Measurements from ENCODE around the gene SMAP2.

SMAP2 gene

GRCh38 chr1:40377512-40377911 is 4.0 kb downstream of the SMAP2 start:
- Histone ChIP-seq H3K4me3 (ENCODE audit: low read length) (no peak overlapping the region), H3K4me1 (ENCODE audit: control insufficient read depth, insufficient read depth, low read length) (peaks cover 58% of the 10 kb centered on the region), H3K27me3 (replicated peaks; ENCODE audit: control insufficient read depth, insufficient read depth, low read length) (no peaks in the 10 kb centered on the region), H3K9me3 (ENCODE audit: control insufficient read depth, low read length) (no peaks in the 10 kb centered on the region), H3K9ac (ENCODE audit: low read length) (no peak overlapping the region), H3K36me3 (ENCODE audit: control insufficient read depth, insufficient read depth, low read length, severe bottlenecking) (no peaks in the 10 kb centered on the region)
- DNase-seq (ENCODE audit: low read depth): no peak

GRCh38 chr1:40379785-40380452 is 6.4 kb downstream of the SMAP2 start:
- Histone ChIP-seq H3K9me3 (ENCODE audit: control insufficient read depth, low read length) (no peaks in the 10 kb centered on the region), H3K9ac (ENCODE audit: low read length) (no peak overlapping the region), H3K36me3 (ENCODE audit: control insufficient read depth, insufficient read depth, low read length, severe bottlenecking) (no peaks in the 10 kb centered on the region), H3K27me3 (replicated peaks; ENCODE audit: control insufficient read depth, insufficient read depth, low read length) (no peaks in the 10 kb centered on the region), H3K4me1 (ENCODE audit: control insufficient read depth, insufficient read depth, low read length) (peaks cover 72% of the 10 kb centered on the region), H3K4me3 (ENCODE audit: low read length) (peak overlapping the region; percentile 55)
- peak; percentile 52 for DNase-seq (ENCODE audit: low read depth)

- no peak for DNase-seq (ENCODE audit: low read depth)
- H3K4me3 ChIP-seq (ENCODE audit: low read length): no peak overlapping the region
- H3K4me1 ChIP-seq (ENCODE audit: control insufficient read depth, insufficient read depth, low read length): peaks cover 73% of the 10 kb centered on the region
Measured at GRCh38 chr1:40380817-40381216, 7.3 kb downstream of the SMAP2 start.

GRCh38 chr1:40381268-40382107 is 8.0 kb downstream of the SMAP2 start:
- H3K9me3 ChIP-seq (ENCODE audit: control insufficient read depth, low read length): no peaks in the 10 kb centered on the region
- DNase-seq (ENCODE audit: low read depth): no peak
- no peak overlapping the region for H3K4me3 ChIP-seq (ENCODE audit: low read length)
- H3K4me1 ChIP-seq (ENCODE audit: control insufficient read depth, insufficient read depth, low read length): peaks cover 74% of the 10 kb centered on the region
- H3K36me3 ChIP-seq (ENCODE audit: control insufficient read depth, insufficient read depth, low read length, severe bottlenecking): no peaks in the 10 kb centered on the region
- H3K9ac ChIP-seq (ENCODE audit: low read length): no peak overlapping the region
- H3K27me3 ChIP-seq (replicated peaks; ENCODE audit: control insufficient read depth, insufficient read depth, low read length): no peaks in the 10 kb centered on the region

More at GRCh38 chr1:40380817-40381216, 7.3 kb downstream of the SMAP2 start:
- H3K9me3 ChIP-seq (ENCODE audit: control insufficient read depth, low read length): no peaks in the 10 kb centered on the region
- no peak overlapping the region for H3K9ac ChIP-seq (ENCODE audit: low read length)
- H3K27me3 ChIP-seq (replicated peaks; ENCODE audit: control insufficient read depth, insufficient read depth, low read length): no peaks in the 10 kb centered on the region
- H3K36me3 ChIP-seq (ENCODE audit: control insufficient read depth, insufficient read depth, low read length, severe bottlenecking): no peaks in the 10 kb centered on the region

GRCh38 chr1:40382108-40382460 is 8.6 kb downstream of the SMAP2 start:
- Histone ChIP-seq H3K4me1 (ENCODE audit: control insufficient read depth, insufficient read depth, low read length) (peaks cover 71% of the 10 kb centered on the region), H3K27me3 (replicated peaks; ENCODE audit: control insufficient read depth, insufficient read depth, low read length) (no peaks in the 10 kb centered on the region), H3K9ac (ENCODE audit: low read length) (no peak overlapping the region), H3K4me3 (ENCODE audit: low read length) (no peak overlapping the region), H3K9me3 (ENCODE audit: control insufficient read depth, low read length) (no peaks in the 10 kb centered on the region), H3K36me3 (ENCODE audit: control insufficient read depth, insufficient read depth, low read length, severe bottlenecking) (no peaks in the 10 kb centered on the region)
- no peak for DNase-seq (ENCODE audit: low read depth)

GRCh38 chr1:40382601-40383000 is 9.1 kb downstream of the SMAP2 start:
- Histone ChIP-seq H3K4me1 (ENCODE audit: control insufficient read depth, insufficient read depth, low read length) (peaks cover 71% of the 10 kb centered on the region), H3K36me3 (ENCODE audit: control insufficient read depth, insufficient read depth, low read length, severe bottlenecking) (no peaks in the 10 kb centered on the region), H3K4me3 (ENCODE audit: low read length) (no peak overlapping the region), H3K9ac (ENCODE audit: low read length) (no peak overlapping the region), H3K27me3 (replicated peaks; ENCODE audit: control insufficient read depth, insufficient read depth, low read length) (no peaks in the 10 kb centered on the region), H3K9me3 (ENCODE audit: control insufficient read depth, low read length) (no peaks in the 10 kb centered on the region)
- DNase-seq (ENCODE audit: low read depth): no peak

GRCh38 chr1:40383095-40383487 is 9.6 kb downstream of the SMAP2 start:
- H3K4me1 ChIP-seq (ENCODE audit: control insufficient read depth, insufficient read depth, low read length): peaks cover 71% of the 10 kb centered on the region

GRCh38 chr1:40383488-40384412 is 10.2 kb downstream of the SMAP2 start:
- Histone ChIP-seq H3K4me1 (ENCODE audit: control insufficient read depth, insufficient read depth, low read length) (peaks cover 71% of the 10 kb centered on the region), H3K4me3 (ENCODE audit: low read length) (no peak overlapping the region), H3K9me3 (ENCODE audit: control insufficient read depth, low read length) (no peaks in the 10 kb centered on the region), H3K9ac (ENCODE audit: low read length) (no peak overlapping the region), H3K27me3 (replicated peaks; ENCODE audit: control insufficient read depth, insufficient read depth, low read length) (no peaks in the 10 kb centered on the region), H3K36me3 (ENCODE audit: control insufficient read depth, insufficient read depth, low read length, severe bottlenecking) (no peaks in the 10 kb centered on the region)
- DNase-seq (ENCODE audit: low read depth): no peak

More at GRCh38 chr1:40383095-40383487, 9.6 kb downstream of the SMAP2 start:
- Histone ChIP-seq H3K4me3 (ENCODE audit: low read length) (no peak overlapping the region), H3K9me3 (ENCODE audit: control insufficient read depth, low read length) (no peaks in the 10 kb centered on the region), H3K36me3 (ENCODE audit: control insufficient read depth, insufficient read depth, low read length, severe bottlenecking) (no peaks in the 10 kb centered on the region), H3K9ac (ENCODE audit: low read length) (no peak overlapping the region), H3K27me3 (replicated peaks; ENCODE audit: control insufficient read depth, insufficient read depth, low read length) (no peaks in the 10 kb centered on the region)
- no peak for DNase-seq (ENCODE audit: low read depth)

- DNase-seq (ENCODE audit: low read depth): no peak
- no peak overlapping the region for H3K4me3 ChIP-seq (ENCODE audit: low read length)
- no peaks in the 10 kb centered on the region for H3K9me3 ChIP-seq (ENCODE audit: control insufficient read depth, low read length)
- no peak overlapping the region for H3K9ac ChIP-seq (ENCODE audit: low read length)
- no peaks in the 10 kb centered on the region for H3K27me3 ChIP-seq (replicated peaks; ENCODE audit: control insufficient read depth, insufficient read depth, low read length)
- no peaks in the 10 kb centered on the region for H3K36me3 ChIP-seq (ENCODE audit: control insufficient read depth, insufficient read depth, low read length, severe bottlenecking)
- H3K4me1 ChIP-seq (ENCODE audit: control insufficient read depth, insufficient read depth, low read length): peaks cover 74% of the 10 kb centered on the region
Measured at GRCh38 chr1:40384413-40384762, 10.9 kb downstream of the SMAP2 start.

DNA sequence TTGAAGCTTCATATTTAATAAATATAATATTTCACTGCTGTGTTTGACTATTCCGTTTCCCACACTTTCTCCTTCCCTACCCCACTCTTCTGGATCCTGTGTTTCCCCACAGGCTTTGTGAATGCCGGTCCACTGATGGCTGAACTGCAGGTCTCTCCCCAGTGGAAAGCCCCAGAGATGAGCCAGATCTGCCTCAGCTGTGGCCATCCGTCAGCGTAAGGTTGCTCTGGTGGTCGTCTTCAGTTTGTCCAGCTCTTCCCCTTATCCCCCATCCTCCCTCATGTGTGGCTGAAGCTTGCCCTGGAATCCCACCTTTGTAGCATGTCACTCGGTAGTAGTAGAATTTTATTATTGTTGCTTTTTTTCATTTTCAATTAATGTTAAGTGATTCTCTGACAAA is 11.4 kb downstream of the SMAP2 start:
- Histone ChIP-seq H3K27me3 (replicated peaks; ENCODE audit: control insufficient read depth, insufficient read depth, low read length) (no peaks in the 10 kb centered on the region), H3K4me3 (ENCODE audit: low read length) (no peak overlapping the region), H3K9me3 (ENCODE audit: control insufficient read depth, low read length) (no peaks in the 10 kb centered on the region), H3K9ac (ENCODE audit: low read length) (no peak overlapping the region), H3K4me1 (ENCODE audit: control insufficient read depth, insufficient read depth, low read length) (peaks cover 71% of the 10 kb centered on the region), H3K36me3 (ENCODE audit: control insufficient read depth, insufficient read depth, low read length, severe bottlenecking) (no peaks in the 10 kb centered on the region)
- DNase-seq (ENCODE audit: low read depth): no peak

Data from adipocyte (in vitro differentiated cells).